ENCODE results near the gene MINK1. TPM values are rescaled to one million over a fixed set of nuclear protein-coding genes. Genes with fewer than 3 reads are reported as not detected.
A peak's percentile ranks its signal among the peaks of the same experiment; 100 is the strongest.
"Not testable (repeated sequence)": the region's sequence is repeated elsewhere in the genome, so short reads cannot be mapped to it uniquely, and the experiment has no call there.

MINK1 gene
- total RNA-seq, 3 donors from 2014 or later (not counting 1 experiment from before 2014, with no cell fraction given): 103 to 122 (median 110) TPM

DNA sequence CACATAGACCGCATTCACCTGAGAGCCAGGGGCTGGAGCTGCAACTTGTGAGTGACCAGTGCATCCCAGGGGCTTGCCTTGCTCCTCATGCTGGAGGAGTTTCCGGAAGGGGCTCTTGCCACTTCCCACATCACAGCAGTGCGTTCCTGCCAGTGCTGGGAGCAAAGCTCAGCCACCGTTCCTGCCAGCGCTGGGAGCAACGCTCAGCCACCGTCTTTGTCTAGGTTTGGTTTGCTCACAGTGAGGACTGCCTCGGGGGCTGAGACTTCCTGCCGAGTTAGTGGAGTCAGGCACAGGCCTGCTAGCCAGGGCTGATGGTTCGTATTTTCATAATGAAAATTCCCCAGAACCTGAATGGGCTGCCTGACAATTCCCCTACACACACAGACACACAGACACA lies 75.2 kb downstream of the MINK1 start:
- TF ChIP-seq, protein P1, sequence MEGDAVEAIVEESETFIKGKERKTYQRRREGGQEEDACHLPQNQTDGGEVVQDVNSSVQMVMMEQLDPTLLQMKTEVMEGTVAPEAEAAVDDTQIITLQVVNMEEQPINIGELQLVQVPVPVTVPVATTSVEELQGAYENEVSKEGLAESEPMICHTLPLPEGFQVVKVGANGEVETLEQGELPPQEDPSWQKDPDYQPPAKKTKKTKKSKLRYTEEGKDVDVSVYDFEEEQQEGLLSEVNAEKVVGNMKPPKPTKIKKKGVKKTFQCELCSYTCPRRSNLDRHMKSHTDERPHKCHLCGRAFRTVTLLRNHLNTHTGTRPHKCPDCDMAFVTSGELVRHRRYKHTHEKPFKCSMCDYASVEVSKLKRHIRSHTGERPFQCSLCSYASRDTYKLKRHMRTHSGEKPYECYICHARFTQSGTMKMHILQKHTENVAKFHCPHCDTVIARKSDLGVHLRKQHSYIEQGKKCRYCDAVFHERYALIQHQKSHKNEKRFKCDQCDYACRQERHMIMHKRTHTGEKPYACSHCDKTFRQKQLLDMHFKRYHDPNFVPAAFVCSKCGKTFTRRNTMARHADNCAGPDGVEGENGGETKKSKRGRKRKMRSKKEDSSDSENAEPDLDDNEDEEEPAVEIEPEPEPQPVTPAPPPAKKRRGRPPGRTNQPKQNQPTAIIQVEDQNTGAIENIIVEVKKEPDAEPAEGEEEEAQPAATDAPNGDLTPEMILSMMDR (IDR thresholded peaks at IDR 0.05): no peak
- Mint-ChIP-seq H3K27me3 (ENCODE audit: low read depth in 2 of 2) (no peaks in the 10 kb centered on the region), H3K9me3 (no peaks in the 10 kb centered on the region), H3K36me3 (no peaks in the 10 kb centered on the region), H3K27ac (no peak overlapping the region), H3K4me3 (no peak overlapping the region), H3K4me1 (peaks cover 6% of the 10 kb centered on the region in 2 donors)
- WGBS (ENCODE audit: insufficient coverage): 76% methylated on average over 10 of the region's 10 CpGs
- ATAC-seq (no peak), DNase-seq (peak in 1 of 2 donors; percentile 36)
- Histone ChIP-seq H3K36me3 (ENCODE audit: control insufficient read depth, insufficient read depth, low read length) (no peaks in the 10 kb centered on the region), H3K27me3 (ENCODE audit: control insufficient read depth, insufficient read depth, low read length) (no peaks in the 10 kb centered on the region), H3K9me3 (ENCODE audit: control insufficient read depth, insufficient read depth, low read length) (no peaks in the 10 kb centered on the region), H3K27ac (ENCODE audit: low read length) (no peak overlapping the region), H3K4me3 (ENCODE audit: low read length) (no peak overlapping the region), H3K4me1 (ENCODE audit: control insufficient read depth, insufficient read depth, low read length) (peaks cover 17% of the 10 kb centered on the region)
- intact Hi-C loops (cut with micrococcal nuclease): no loop called here

- Mint-ChIP-seq H3K27me3 (ENCODE audit: low read depth in 2 of 2) (no peaks in the 10 kb centered on the region), H3K27ac (no peak overlapping the region)
Observed at GRCh38 chr17:4908711-4909496, 75.8 kb downstream of the MINK1 start.

GRCh38 chr17:4913994-4914393 lies 80.9 kb downstream of the MINK1 start:
- ATAC-seq (no peak), DNase-seq (no peak)
- no peak overlapping the region for H3K4me3 Mint-ChIP-seq
- WGBS (ENCODE audit: insufficient coverage): 100% methylated on average over 1 of the region's 1 CpG
- H3K27me3 Mint-ChIP-seq (ENCODE audit: low read depth in 2 of 2): no peaks in the 10 kb centered on the region
- Histone ChIP-seq H3K4me3 (ENCODE audit: low read length) (no peak overlapping the region), H3K36me3 (ENCODE audit: control insufficient read depth, insufficient read depth, low read length) (no peaks in the 10 kb centered on the region), H3K9me3 (ENCODE audit: control insufficient read depth, insufficient read depth, low read length) (no peaks in the 10 kb centered on the region), H3K27ac (ENCODE audit: low read length) (no peak overlapping the region), H3K27me3 (ENCODE audit: control insufficient read depth, insufficient read depth, low read length) (no peaks in the 10 kb centered on the region), H3K4me1 (ENCODE audit: control insufficient read depth, insufficient read depth, low read length) (peaks cover 8% of the 10 kb centered on the region)
- intact Hi-C loops (cut with micrococcal nuclease): no loop called here
- H3K4me1 Mint-ChIP-seq: no peaks in the 10 kb centered on the region
- TF ChIP-seq, protein P1 (IDR thresholded peaks at IDR 0.05): no peak
- no peak overlapping the region for H3K27ac Mint-ChIP-seq
- no peaks in the 10 kb centered on the region for H3K9me3 Mint-ChIP-seq
- H3K36me3 Mint-ChIP-seq: no peaks in the 10 kb centered on the region

More at GRCh38 chr17:4908711-4909496, 75.8 kb downstream of the MINK1 start:
- intact Hi-C loops (cut with micrococcal nuclease): loop anchor here (1.0 kb wide), 1 partner anchor 153 kb away; no protein-coding TSS in a partner anchor
- DNase-seq: peak; percentile 71 to 84
- peaks cover 12% of the 10 kb centered on the region for H3K4me1 ChIP-seq (ENCODE audit: control insufficient read depth, insufficient read depth, low read length)
- TF ChIP-seq, protein P1 (IDR thresholded peaks at IDR 0.05): peak; percentile 73
- 31% methylated on average over 20 of the region's 20 CpGs for whole genome bisulfite sequencing (ENCODE audit: insufficient coverage)
- no peaks in the 10 kb centered on the region for H3K27me3 ChIP-seq (ENCODE audit: control insufficient read depth, insufficient read depth, low read length)
- H3K4me3 ChIP-seq (ENCODE audit: low read length): no peak overlapping the region
- no peak overlapping the region for H3K27ac ChIP-seq (ENCODE audit: low read length)
- ATAC-seq: peak; percentile 95 to 100 (median 98)
- Mint-ChIP-seq H3K9me3 (no peaks in the 10 kb centered on the region), H3K4me3 (no peak overlapping the region), H3K36me3 (no peaks in the 10 kb centered on the region), H3K4me1 (no peaks in the 10 kb centered on the region)
- H3K9me3 ChIP-seq (ENCODE audit: control insufficient read depth, insufficient read depth, low read length): no peaks in the 10 kb centered on the region
- H3K36me3 ChIP-seq (ENCODE audit: control insufficient read depth, insufficient read depth, low read length): no peaks in the 10 kb centered on the region

- H3K27ac Mint-ChIP-seq; H3K27ac ChIP-seq (ENCODE audit: low read length); H3K36me3 ChIP-seq (ENCODE audit: control insufficient read depth, insufficient read depth, low read length); H3K4me1 ChIP-seq (ENCODE audit: control insufficient read depth, insufficient read depth, low read length); H3K4me1 Mint-ChIP-seq; intact Hi-C loops (cut with micrococcal nuclease); DNase-seq; H3K4me3 Mint-ChIP-seq; H3K36me3 Mint-ChIP-seq; H3K9me3 Mint-ChIP-seq; H3K9me3 ChIP-seq (ENCODE audit: control insufficient read depth, insufficient read depth, low read length); ATAC-seq; H3K27me3 ChIP-seq (ENCODE audit: control insufficient read depth, insufficient read depth, low read length); H3K27me3 Mint-ChIP-seq (ENCODE audit: low read depth in 2 of 2); H3K4me3 ChIP-seq (ENCODE audit: low read length): not testable (repeated sequence)
- WGBS (ENCODE audit: insufficient coverage): 96% methylated on average over 3 of the region's 4 CpGs
Observed at GRCh38 chr17:4914551-4914950, 81.4 kb downstream of the MINK1 start.
